GM23338 (cell line): ENCODE measurements around the gene FOXP1.

Experiments
- CREB1 ChIP-seq: fragments of 250-450 bp; sonication (Bioruptor Pico); IDR thresholded peaks from 2 replicates; pipeline ENCODE4 v1.5.0; 2020; ENCODE audit warnings: low read depth, mild to moderate bottlenecking, moderate library complexity
- CTCF ChIP-seq, 2 experiments: fragments of 200-600 bp in 1 of 2; sonication (generic) in 1 of 2; conservative IDR thresholded peaks; 2 replicates each; pipeline versions ENCODE4 v1.5.1 to v1.6.1; 2016 to 2017; ENCODE audit warnings: antibody characterized with exemption in 2 of 2, low read depth in 2 of 2, mild to moderate bottlenecking in 2 of 2, moderate library complexity in 1 of 2
- EZH2 ChIP-seq: fragments of 200-600 bp; sonication (generic); IDR thresholded peaks from one replicate; pipeline ENCODE4 v1.8.0; 2017; ENCODE audit warnings: antibody characterized with exemption, mild to moderate bottlenecking, low read depth; ENCODE audit not compliant: unreplicated experiment
- EZH2phosphoT487 ChIP-seq: fragments of 200-600 bp; sonication (generic); IDR thresholded peaks from one replicate; pipeline ENCODE4 v1.8.1; 2018; ENCODE audit warnings: antibody characterized with exemption; ENCODE audit not compliant: unreplicated experiment
- JUNB ChIP-seq: IDR thresholded peaks from one replicate; pipeline ENCODE4 v1.6.1; 2016; ENCODE audit warnings: antibody characterized with exemption; ENCODE audit not compliant: unreplicated experiment
- NANOG ChIP-seq: IDR thresholded peaks from 2 replicates; pipeline ENCODE4 v1.6.1; 2016; ENCODE audit warnings: antibody characterized with exemption, borderline replicate concordance
- POLR2AphosphoS5 ChIP-seq: IDR thresholded peaks from 2 replicates; pipeline ENCODE4 v1.6.1; 2016; ENCODE audit warnings: antibody characterized with exemption, low read depth
- STAT1 ChIP-seq: IDR thresholded peaks from one replicate; pipeline ENCODE4 v1.6.1; 2016; ENCODE audit warnings: antibody characterized with exemption; ENCODE audit not compliant: unreplicated experiment
- ZNF114 ChIP-seq: fragments of 250-450 bp; sonication (Bioruptor Pico); IDR thresholded peaks from 2 replicates; pipeline ENCODE4 v1.5.0; 2020; ENCODE audit warnings: mild to moderate bottlenecking, moderate library complexity
- TF ChIP-seq, protein P1 (sequence below): IDR thresholded peaks from one replicate; pipeline ENCODE4 v1.6.1; 2018; ENCODE audit warnings: antibody characterized with exemption; ENCODE audit not compliant: unreplicated experiment

- TF ChIP-seq CTCF (conservative IDR thresholded peaks at IDR 0.05; ENCODE audit: low read depth in 2 of 2) (no peak), EZH2 (no peak), POLR2AphosphoS5 (no peak), EZH2phosphoT487 (no peak), CREB1 (no peak), ZNF114 (no peak), STAT1 (no peak), JUNB (no peak), NANOG (no peak)
- TF ChIP-seq, protein P1, sequence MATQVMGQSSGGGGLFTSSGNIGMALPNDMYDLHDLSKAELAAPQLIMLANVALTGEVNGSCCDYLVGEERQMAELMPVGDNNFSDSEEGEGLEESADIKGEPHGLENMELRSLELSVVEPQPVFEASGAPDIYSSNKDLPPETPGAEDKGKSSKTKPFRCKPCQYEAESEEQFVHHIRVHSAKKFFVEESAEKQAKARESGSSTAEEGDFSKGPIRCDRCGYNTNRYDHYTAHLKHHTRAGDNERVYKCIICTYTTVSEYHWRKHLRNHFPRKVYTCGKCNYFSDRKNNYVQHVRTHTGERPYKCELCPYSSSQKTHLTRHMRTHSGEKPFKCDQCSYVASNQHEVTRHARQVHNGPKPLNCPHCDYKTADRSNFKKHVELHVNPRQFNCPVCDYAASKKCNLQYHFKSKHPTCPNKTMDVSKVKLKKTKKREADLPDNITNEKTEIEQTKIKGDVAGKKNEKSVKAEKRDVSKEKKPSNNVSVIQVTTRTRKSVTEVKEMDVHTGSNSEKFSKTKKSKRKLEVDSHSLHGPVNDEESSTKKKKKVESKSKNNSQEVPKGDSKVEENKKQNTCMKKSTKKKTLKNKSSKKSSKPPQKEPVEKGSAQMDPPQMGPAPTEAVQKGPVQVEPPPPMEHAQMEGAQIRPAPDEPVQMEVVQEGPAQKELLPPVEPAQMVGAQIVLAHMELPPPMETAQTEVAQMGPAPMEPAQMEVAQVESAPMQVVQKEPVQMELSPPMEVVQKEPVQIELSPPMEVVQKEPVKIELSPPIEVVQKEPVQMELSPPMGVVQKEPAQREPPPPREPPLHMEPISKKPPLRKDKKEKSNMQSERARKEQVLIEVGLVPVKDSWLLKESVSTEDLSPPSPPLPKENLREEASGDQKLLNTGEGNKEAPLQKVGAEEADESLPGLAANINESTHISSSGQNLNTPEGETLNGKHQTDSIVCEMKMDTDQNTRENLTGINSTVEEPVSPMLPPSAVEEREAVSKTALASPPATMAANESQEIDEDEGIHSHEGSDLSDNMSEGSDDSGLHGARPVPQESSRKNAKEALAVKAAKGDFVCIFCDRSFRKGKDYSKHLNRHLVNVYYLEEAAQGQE: no peak
These were observed 58.9 kb downstream of the FOXP1 start for GRCh38 chr3:71524672-71525071.
